Amniotic epithelial cell (primary cell): ENCODE results near the gene DENND2A.
"Not testable (repeated sequence)": the region's sequence is repeated elsewhere in the genome, so short reads cannot be mapped to it uniquely, and the experiment has no call there.

Experiments used
- DNase-seq: peaks from one replicate; pipeline ENCODE4 v3.0.0-alpha.2; 2010; ENCODE audit warnings: low read depth

Gene DENND2A

GRCh38 chr7:140646931-140647647 is 6.5 kb upstream of the DENND2A start:
- DNase-seq = peak; percentile 24

DNA sequence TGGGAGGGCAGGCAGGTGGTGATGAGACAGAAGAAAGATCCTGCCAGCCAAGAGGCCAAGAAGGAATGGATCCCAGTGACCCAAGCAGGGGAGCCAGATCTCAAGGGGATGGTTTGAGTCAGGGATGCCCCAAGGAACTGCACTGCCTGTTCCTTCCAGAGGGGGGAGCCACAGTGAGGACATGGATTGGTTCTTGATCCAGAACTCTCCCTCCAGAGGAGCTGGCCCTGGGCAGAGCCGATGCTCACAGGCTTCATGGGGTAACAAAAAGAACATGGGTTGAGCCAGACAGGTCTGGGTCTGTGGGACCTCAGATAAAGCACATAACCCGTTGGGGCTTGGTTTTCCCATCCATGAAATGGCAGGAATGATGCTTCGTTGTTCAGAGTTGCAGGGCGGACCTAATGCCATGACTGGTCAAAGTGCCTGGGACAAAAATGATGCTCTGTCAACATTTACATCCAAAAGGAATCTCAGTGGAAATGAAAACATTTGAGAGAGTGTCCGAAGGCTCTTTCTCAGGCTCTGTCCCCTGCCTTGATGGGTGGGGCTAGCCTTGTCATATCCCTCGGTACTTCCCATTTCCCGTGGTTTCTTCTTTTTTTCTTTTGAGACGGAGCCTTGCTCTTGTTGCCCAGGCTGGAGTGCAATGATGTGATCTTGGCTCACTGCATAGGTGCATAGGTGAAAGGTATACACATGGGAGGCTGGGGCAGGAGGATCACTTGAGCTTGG is 4.7 kb upstream of the DENND2A start:
- DNase-seq = no peak

- not testable (repeated sequence) for DNase-seq
Observed at GRCh38 chr7:140644761-140645160, 4.1 kb upstream of the DENND2A start.

DNA sequence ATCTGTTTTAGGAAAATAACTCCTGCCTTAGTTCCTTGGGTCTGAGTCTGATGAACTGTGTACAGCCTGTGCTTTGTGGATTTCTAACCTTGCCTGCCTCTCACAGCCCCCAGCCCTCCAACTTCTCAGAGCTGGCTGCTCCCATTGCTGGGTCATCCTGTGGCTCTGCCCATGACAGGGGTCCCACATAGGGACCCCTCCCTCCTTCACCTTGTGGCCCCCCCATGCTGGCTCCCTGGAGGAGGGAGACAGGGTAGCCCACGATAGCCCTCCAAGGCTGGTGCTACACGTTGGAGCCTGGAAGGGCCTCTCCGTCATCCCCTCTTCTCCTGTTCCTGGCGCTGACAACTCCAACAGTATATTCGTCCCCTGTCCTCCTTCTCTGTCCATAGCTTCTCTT is 2.8 kb upstream of the DENND2A start:
- no peak for DNase-seq

DNA sequence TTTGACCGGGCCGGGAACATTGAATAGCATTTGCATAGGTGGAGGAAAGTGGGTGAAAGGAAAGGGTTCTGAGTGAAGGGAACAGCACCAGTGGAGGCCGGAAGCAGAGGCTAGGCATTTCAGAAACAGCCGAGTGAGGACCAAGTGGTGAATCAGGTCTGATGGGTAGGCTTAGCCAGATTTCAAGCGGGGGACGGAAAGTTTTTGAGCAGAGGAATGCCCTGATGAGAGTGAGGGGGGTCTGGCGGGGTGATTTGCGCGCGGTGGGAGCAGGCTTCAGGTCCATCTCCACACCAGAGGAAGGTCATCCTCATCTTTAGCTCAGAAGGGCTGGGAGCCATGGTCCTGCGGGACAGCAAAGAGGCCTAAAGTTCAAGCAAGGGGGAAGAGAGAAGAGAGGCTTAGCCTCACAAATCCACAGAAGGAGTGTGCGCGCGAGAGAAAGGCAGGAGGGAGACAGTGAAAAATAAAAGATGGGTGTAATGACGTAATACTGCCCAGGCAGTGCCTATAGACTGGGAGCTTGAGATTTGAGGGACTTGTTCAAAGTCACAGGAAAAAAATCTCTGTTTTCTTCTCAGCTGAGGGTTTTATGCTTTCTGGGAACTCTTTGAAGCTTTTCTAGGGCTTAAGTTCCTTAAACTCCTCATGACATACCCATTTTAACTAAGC is 1.0 kb upstream of the DENND2A start:
- DNase-seq = no peak

- DNase-seq = no peak
Observed at GRCh38 chr7:140640060-140640637, 464 bp downstream of the DENND2A start.

- peak; percentile 60 for DNase-seq
Observed at GRCh38 chr7:140639366-140640053, 1.1 kb downstream of the DENND2A start.

DNA sequence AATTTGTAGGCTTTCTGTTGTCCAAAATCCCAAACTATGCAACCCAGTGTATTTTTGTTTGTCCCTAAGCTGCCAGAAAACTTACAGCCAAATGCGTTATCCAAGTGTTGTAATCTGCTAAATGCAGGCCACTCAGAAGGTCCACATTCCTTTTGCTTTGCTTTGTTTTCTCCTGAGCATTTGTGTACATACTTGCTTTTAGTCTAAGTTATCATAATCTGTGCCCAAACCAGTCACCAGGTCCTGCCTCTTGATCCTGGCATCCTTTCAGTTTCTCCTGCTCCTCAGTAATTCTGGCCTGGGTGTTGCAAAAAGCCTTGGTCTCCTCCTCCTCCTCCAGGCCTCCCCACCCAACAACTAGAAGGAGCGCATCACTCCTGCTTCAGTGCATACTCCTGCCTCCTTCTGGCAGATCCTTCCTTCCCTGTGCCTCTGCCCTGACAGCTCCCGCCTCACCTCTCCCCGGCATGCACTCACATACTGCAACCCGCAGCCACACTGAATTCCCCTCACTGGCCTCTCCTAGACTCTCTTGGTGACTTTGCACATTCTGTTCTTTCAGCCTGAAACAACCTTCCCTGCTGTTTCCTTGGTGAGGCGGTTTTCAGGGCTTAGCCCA is 2.3 kb downstream of the DENND2A start:
- DNase-seq = no peak

GRCh38 chr7:140637400-140637799 is 3.2 kb downstream of the DENND2A start:
- no peak for DNase-seq

GRCh38 chr7:140635816-140636215 is 4.8 kb downstream of the DENND2A start:
- DNase-seq = no peak

GRCh38 chr7:140635345-140635744 is 5.3 kb downstream of the DENND2A start:
- DNase-seq = no peak

DNA sequence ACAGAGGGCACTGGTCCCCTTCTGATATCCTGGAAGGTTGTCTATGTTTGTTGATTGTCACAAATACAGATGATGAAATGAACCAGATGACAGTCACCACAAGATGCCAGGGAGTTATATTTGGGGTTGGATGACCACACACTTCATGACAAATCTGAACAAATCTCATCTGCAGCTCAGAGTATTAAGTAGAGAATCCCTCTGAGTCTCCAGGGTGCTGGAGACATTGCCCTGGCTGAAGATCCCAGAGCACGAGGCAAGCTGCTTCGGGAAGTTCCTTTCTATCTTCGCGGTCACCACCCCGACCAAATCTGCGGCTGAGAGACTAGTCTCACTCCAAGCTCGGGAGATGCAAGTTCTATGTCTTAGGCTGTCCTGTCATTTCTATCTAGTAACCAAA is 9.0 kb downstream of the DENND2A start:
- DNase-seq = no peak

DNA sequence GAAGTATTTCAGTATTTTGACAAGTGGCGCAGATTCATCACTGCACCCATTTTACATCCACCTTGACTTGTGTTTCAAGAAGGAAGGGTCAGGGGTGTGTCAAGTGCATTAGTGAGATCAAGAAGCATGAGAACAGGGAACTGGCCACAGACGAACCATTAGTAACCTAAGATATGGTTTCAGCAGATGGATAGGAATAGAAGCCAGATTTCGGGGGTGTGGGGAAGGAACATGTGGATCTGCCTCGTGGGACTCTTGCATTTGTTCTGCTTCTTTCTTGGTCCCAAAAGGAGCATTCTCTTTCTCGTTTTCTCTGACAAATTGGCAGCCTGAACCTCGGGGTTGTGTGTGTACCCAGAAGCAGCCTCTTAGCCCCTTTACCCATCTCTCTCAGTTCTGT is 9.6 kb downstream of the DENND2A start:
- DNase-seq = no peak

- DNase-seq = peak; percentile 74
Observed at GRCh38 chr7:140625908-140626868, 14.4 kb downstream of the DENND2A start.

DNA sequence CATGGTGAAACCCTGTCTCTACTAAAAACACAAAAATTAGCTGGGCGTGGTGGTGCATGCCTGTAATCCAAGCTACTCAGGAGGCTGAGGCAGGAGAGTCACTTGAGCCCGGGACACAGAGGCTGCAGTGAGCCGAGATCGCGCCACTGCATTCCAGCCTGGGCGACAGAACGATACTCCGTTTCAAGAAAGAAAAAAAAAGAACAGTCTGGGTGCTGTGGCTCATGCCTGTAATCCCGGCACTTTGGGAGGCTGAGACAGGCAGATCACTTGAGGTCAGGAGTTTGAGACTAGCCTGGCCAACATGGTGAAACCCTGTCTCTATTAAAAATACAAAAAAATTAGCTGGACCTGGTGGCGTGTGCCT is 15.4 kb downstream of the DENND2A start:
- not testable (repeated sequence) for DNase-seq

- DNase-seq = no peak
Observed at GRCh38 chr7:140624392-140625191, 16.0 kb downstream of the DENND2A start.

DNA sequence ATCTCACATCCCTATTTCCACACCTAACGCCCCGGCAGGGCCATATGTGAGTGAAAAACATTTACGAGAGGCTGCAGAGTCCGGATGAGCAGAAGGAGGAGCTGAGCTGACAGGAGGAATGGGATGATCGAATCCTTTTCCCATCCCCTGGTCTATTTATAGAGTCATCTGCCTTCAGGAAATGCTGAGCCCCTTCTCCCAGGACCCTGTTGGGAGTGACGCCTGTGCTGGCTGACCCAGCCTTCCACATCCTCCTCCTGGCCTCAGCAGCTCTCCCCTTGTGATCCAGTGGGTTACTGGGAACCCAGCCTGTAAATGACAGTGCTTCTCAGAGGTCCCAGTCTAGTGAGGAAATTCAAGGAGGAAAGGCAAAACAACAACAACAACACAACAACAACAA is 16.6 kb downstream of the DENND2A start:
- DNase-seq = no peak

DNA sequence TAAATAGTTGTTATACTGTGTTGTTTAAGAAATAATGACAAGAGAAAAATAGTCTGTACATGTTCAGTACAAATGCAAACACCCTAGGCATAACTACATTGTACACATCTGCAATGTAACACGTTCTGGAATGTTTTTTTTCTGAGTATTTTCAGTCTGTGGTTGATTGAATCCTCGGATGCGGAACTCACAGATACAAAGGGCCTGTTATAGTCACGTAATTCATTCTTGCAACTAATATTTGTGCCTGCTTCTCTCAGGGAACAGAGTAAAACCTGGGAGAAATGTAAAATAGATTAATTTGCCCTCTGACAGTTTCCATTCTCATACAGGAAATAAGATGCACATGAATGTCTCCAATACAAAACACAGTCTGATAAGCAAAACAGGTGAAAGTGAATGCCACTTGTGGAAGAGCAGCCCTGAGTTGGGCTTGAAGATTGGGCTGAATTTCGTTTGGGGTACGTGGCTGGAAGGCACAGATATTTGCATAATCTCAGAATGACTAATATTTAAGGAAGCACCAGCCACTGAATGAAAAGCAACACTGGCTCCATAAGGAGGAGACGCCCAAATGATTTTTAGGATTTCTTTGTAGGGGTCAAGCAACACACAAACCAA is 19.1 kb downstream of the DENND2A start:
- DNase-seq = no peak

- not testable (repeated sequence) for DNase-seq
Observed at GRCh38 chr7:140619915-140620510, 20.6 kb downstream of the DENND2A start.
